GM21390 (cell line): ENCODE measurements around the gene SAMD4A.
"Not testable (repeated sequence)": the region's sequence is repeated elsewhere in the genome, so short reads cannot be mapped to it uniquely, and the experiment has no call there.

Source experiments
- ATAC-seq: cut with Tn5 transposase; IDR thresholded peaks from one replicate; pipeline ENCODE4 v1.9.1; 2021; ENCODE audit not compliant: unreplicated experiment

The SAMD4A gene

DNA sequence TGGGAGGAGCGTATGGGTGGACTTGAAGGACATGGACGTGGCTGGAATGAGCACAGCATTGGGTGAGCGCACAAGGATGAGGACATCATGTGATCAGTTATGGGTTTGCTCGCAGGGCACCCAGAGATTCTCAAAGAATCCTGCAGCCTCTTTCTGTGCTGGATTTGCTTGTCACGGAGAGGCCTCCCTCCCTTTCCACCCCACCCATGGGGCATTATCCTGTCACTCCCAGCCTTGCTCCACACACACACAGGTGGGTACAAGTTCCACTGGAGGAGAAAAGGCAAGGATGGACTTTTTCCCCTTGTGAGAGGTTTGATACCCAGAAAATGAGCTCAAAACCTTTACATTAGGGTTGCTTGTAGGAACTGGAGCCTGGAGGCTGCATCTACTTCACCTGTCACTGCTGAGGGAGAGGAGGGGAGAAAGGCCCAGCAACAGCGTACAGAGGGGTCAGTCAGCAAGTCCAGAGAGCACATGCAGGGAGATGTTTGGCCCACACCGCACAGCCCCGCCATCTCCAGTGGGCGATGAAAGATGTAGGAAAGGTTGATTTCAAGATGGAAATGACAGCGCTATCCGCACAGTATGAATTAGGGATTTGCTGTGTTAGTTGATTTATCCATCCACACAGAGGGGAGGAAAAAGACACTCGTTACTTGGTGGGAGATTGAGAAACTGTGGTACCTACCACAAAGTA, 223.0 kb downstream of the SAMD4A start:
- no peak for ATAC-seq

DNA sequence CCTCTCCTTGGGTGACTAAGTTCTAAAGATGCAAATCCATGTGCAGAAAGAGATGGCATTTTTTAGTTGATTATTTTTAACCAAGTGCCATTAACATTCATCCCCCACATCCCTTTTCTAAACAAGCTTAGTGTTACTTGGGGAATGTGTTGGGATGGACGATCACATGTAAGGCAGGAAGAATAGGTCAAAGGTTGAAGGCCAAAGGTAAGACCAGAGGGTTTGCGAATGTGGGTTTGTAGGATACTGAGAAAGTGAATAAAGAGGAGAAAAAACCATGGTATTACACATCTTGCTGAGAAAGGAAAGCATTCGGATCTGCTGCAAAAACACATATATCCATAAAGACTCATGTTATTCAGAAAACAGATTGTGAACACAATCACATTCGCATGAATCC, 224.1 kb downstream of the SAMD4A start:
- ATAC-seq = no peak

DNA sequence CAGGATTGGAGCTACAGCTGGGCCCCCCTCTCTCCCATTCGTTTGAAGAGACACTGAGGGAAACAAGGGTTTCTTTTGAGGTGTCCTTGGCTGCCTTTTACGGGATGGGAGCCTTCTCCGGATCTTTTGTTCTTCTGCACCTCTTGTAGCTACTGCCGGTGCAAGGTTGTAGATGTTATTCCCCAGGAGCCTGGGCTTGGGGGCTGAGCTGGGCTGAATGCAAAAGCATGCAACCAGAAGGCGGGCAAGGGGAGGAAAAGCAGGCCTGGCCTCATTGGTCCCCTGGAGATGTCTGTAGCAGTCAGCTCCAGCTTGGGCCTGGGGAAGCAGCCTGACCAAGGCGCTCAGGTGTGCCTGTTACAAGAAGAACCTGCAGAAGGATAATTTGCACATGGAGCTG, 225.4 kb downstream of the SAMD4A start:
- ATAC-seq = no peak

DNA sequence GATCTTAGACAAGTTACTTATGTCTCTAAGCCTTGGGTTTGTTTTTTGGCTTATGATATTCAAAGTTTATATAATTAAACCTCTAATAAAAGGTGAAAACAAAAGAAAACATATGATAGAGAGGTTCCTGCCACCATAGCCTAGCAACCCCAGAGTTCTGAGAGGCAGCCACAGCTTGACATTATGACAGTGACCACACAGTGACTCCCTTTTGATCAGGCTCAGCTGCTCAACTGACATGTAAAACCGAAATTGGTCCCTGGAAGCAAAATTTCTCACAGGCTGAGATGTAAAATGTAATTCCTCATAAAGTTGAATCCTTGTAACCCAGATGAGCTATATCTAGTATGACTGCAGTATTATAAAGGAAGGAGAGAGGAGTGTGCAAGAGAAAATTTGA, 227.2 kb downstream of the SAMD4A start:
- ATAC-seq = no peak

DNA sequence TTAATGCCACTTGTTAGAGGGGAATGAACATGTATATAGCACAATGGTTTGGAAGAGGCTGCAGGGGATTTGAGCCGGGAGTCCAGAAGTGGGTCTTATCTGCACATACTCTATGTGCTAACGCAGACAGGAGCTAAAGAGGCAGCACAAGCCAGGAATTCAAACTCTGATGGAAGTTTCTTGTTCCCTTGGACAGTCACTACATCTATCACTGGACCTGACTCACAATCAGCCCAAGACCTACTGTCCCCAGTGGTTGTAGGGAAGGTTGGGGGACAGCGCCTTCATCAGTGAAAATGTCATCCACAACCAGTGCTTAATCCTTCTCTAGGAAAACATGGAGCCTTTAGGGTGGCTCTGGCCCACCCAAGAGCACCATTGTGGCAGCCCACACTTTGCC, 227.9 kb downstream of the SAMD4A start:
- ATAC-seq = no peak

DNA sequence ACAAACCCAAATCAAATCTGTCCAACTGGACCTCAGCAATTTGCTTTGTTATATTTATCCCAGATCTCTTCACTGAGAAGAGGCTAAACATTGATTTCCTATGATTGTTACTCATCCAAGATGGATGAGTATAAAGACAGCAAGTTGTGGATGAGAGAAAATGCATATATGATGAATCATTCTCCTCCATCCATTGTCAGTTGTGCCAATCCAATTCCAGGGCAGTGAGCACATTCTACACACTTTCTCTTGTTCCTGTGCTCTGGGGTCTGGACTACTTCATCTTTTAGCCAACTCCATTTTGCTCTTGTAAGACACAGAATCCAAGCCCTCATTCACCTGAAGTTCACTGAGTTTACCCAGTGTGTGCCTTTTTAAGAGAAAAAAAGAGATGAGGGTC, 230.0 kb downstream of the SAMD4A start:
- ATAC-seq = no peak

DNA sequence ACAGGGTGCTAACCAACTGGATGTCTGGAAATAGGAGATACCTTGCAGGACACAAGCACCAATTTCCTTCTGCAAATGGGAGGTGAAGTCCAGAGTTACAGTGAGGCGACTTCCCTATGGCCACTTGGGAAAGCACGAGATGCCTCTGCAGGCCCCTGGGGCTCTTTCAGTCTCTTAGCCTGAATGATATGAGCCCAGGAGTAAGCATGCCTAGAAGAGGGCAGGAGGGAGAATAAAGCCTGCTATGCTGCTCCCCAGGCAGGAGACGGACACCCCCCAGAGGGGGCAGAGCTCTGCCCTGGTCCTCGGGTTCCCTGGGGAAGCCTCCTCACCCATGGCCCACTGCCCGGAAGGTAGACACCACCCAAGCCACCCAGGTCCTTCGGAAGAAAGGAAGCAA, 230.6 kb downstream of the SAMD4A start:
- ATAC-seq = no peak

DNA sequence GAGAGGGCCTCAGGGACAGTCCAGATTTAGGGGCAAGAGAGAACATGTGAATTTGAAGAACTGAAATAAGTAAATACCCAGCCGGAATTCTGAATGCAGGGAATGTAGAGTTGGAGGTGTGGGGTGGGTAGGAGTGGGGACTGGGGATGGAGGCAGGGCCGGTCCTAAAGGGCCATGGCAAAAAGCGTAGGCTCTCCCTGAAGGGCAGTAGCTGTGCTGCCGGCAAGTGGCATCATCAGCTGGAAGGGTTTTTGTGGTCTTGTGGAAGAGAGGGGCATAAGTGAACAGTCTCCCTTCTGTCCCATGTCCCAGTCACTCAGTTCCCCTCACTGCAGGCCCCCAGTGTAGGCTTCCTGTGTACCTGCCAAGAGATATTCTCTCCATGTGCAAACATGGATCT, 231.1 kb downstream of the SAMD4A start:
- ATAC-seq = no peak

DNA sequence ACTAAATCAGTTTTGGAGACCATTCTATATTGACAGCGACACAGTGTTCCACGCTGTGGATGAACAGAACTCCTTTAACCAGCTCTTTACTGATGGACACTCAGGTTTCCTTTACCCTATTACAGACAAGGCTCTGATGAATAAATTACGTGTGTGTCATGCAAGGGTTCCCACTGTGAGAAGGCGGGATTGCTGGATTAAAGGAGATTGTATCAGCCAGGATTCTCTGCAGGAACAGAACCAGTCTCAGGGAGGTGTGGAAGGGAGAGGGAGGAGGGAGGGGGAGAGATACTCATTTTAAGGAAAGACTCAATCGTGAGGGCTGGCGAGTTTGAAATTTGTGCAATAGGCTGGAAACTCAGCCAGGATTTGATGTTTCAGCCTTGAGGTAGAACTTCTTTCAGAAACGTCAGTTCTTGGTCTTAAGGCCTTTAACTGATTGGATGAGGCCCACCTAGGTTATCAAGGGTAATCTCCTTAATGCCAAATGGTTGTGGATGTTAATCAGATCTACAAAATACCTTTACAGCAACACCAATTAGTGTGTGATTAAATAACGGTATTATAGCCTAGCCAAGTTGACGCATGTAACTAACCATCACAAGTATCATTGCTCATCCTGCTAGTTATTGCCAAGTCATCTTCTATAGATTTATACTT, 231.7 kb downstream of the SAMD4A start:
- no peak for ATAC-seq

DNA sequence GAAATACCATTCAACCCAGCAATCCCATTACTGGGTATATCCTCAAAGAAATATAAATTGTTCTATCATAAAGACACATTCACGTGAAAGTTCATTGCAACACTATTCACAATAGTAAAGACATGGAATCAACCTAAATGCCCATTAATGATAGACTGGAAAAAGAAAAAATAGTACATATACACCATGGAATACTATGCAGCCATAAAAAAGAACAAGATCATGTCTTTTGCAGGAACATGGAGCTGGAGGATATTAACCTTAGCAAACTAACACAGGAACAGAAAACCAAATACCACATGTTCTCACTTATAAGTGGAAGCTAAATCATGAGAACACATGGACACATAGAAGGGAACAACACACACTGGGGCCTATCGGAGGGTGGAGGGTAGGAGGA, 234.6 kb downstream of the SAMD4A start:
- ATAC-seq = not testable (repeated sequence)

DNA sequence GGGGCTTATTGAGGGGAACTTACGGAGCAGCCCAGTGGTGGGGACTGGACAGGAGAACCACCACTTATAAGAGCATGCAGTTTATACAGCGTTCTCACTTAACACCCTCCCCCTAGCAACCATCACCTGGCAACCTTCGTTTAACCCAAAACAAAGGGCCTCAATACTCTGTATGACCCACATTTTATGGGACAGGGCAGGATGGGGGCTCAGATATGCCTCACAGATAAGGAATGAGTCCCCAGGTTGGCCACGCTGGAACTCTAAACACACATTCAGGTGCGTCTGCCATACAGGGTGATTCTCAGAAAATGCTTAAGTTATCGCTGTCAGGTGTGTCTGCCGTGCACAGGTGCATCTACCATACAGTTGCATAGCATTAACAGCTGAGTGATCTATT, 236.5 kb downstream of the SAMD4A start:
- no peak for ATAC-seq

DNA sequence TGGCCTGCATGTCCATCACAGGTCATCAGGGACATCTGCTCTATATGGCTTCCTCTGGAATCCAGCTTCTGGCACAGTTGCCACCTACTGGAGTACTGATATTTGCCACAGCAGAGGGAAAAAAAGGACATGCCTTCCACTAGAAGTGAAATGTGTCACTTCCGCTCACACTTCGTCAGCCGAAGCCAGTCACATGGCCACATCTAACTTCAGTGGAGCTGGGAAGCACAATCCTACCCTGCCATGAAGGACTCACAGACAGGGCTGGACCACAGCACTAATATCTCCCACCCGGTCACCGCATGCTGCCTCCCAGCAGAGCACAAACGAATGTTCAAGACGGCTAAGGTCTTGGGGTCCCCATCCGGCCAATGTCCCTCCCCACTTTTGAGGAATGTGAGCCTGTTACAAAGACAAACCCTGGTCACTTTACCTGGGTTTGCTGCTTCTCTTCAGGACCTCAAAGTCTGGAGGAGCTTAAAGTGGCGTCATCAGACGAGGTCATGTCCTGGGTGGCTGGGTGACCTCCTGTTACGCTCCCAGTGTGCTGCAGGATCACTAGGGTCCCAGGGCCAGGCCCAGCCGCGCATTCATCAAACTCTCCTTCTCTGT, 237.1 kb downstream of the SAMD4A start:
- no peak for ATAC-seq

DNA sequence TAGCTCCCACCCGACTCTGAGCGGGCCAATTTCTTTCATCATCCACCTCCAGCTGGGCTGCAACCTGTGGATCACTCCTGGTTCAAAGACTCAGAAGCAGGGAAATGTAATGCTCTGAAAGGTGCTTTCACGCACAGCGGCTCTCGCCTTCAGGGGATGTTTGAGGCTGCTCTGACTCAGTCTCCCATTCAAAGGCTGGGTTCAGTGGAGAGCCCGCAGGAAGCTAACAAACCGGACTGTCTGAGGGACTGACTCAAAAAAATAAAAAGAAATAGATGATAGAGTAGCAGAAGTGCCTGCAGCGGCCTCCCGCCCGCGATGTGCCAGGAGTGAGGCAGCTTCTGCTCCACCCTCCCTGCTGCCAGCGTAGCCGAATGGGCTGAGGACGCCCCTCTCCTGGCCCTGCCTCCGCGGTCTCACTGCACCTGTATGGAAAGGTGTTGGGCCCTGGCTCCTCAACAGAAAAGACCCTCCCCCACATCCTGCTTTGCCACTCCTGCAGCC, 237.7 kb downstream of the SAMD4A start:
- no peak for ATAC-seq

DNA sequence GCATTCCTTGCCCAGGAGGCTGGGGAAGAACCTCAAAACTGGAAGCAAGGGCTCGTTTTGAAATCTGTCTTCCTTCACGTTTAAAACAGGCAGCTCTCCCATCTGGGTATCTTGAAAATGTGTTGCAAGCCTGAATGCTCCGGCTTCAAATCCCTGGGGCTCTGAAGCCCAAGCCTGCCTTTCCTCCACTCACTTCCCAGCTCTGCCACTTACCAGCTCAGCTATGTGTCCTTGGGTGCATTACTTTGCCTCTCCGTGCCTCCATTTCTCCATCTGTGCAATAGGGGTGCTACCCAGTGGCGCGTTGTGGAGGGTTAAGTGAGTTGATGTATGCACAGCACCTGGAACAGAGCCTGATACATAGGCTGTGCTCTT, 238.1 kb downstream of the SAMD4A start:
- ATAC-seq = no peak

DNA sequence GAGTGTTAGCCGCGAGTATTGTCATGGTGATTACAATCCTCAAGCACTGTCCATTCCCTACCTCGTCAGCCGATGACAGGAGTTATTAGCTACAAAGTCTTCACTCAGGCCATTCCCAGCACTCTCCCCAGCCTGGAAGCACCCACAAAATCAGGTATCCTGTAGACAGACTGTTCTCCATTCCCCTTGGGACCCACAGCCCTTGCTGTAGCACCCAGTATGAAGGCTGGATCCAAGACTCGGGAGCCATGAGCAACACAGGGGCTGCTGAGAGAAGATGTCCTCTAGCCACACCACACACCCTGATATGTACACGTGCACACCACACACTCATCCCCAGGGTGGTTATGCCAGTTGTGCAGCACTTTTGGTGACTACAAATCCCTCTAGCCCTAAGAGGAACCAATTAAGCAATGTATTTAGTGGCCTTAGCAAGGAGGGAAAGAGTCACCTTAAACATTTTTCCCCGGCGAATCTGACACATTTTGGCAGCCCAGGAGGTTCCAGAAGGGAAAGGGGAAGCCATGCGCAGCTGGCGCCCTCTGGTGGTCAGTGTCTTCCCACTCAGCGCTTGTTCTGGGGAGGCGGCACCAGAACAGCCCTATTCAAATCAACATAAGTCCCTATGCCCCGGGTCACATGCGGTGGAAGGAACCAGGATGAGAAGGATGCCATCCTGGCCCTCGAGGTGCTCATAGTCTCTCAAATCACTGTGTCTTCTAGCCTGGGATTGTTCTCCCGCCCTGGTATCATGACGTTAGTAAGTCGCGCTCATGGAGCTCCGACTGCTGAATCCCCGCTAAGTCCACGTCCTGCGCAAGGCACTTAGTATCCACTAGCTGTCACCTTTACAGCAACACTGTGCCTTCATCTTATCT, 238.8 kb downstream of the SAMD4A start:
- ATAC-seq = peak; percentile 77

DNA sequence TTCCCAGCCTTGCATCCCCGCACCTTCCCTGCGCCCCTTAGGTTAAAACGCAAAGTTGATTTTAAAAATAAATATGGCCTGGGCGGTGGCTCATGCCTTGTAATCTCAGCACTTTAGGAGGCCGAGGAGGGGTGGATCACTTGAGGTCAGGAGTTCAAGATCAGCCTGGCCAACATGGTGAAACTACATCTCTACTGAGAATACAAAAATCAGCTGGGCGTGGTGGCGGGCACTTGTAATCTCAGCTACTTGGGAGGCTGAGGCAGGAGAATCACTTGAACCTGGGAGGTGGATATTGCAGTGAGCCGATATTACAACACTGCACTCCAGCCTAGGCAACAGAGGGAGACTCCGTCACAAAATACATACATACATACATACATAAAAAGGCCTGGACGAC, 239.7 kb downstream of the SAMD4A start:
- ATAC-seq = no peak

DNA sequence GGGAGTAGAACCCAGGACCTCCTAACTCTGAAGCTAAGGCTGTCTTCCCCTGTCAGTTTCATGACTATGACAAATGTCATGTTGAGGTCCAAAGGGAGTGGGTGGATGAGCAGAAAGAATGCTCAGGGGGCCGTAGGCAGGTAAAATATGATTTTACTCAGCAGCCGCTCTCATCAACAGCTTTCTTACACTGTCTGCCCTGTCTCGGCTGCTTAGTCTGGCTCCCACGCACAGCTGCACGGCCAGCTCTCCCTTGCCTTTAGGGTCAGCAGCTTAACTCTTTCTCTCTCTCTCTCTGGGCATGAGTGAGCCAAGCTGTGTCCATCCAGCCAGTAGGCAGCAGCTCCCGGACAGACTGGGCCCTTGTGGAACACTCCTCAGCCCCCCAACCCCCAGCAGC, 240.5 kb downstream of the SAMD4A start:
- ATAC-seq = no peak

DNA sequence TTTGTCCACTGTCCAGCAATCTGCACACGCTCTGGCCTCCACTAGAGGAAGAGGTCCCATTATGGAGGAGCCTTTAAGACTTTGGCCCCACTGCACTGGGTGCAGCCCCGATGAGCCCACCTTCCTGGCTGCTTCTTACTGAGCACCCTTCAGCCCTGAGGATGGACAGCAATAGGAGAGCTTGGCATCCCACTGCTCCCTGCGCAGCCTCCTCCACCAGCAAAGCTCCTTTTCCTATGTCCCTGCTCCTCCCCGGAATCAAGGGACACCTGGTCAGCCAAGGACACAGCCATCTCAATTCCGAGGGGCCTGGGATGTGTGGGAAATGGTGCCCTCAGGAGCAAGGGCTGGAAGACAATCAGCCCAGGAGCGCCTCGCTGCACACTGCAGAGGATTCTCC, 241.0 kb downstream of the SAMD4A start:
- no peak for ATAC-seq

DNA sequence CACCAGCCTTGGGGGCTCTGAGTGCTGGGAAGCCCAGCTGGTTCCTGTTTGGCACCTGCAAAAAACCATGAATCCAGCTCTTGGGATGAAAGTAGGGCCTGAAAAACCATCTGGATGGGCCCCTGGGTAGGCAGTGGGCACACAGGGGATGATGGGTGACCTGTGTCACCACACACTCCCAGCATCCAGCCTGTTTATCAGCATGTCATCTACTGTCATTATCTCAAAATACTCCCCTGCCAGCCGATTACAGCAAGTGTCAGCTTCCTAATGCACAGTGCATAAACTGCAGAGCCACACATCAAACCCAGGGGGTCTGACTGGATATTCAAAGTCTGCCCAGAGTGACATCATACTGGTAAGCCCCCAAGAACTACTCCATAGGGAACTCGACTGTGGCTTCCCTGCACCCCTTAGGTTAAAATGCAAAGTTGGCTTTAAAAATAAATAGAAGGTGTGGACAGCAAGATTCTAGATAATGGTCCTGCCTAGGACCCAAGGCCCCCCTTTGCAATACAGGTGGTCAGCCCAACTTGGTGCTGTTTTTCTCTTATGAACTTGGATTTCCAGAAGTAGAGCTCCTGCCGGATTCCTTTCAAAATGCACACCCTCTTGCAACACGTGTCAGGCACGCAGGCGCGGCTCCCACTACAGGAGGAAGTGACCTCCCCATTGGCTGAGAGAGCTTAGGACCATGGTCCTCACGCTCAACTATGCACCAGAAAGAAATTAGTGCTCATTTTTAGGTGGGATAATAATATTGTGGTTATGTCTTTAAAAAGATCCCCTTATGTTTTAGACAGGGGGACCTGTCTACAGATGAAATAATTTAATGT, 241.6 kb downstream of the SAMD4A start:
- no peak for ATAC-seq

DNA sequence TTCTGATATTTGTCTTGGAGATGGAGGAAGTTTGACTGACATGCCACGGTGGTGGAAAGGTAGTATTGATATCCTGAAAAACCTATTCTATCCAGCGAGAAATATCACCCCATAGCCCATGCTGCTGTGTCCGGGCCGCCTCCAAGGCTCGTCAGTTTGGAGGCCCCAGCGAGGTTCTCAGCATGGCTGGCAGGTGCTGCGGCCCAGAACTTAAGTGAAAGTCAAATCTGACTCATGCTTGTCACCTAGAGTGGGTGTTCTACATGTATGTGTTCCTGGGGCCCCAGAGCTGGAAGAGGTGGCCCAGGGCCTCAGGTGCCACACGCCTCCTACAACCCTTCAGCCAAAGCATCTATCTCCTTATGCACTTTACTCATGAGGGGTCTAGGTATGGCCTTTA, 242.8 kb downstream of the SAMD4A start:
- no peak for ATAC-seq

DNA sequence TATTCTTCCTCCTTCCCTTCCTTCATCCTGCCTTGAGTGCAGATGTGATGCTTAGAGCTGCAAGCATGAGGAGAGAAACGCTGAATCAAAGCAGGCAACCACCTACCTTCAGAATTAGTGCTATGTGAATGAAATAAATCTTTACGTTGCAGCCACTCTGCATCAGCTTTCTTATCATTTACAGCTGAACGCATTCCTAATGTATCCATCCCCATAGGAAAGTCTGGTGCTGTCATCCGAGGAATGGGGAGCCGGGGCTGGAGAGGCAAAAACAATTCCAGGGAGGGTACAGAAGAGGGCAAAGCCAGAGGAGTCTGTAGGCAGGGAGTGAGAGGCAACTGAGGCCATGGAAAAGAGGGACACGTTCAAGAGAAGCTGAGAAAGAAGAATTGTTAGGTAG, 245.7 kb downstream of the SAMD4A start:
- no peak for ATAC-seq
